HepG2 (cell line): ENCODE results near the gene TDRD1. TPM values are rescaled to one million over a fixed set of nuclear protein-coding genes. Genes with fewer than 3 reads are reported as not detected.

Experiments
- ATAC-seq: fragments of 200-7000 bp; cut with Tn5 transposase; 3 replicates; pipeline ENCODE4 v1.9.1; 2020; ENCODE audit warnings: mild to moderate bottlenecking, moderate library complexity
- BruUV-seq: library from RNA; stranded (reverse); fragments of 400-500 nt; replicated peaks from 2 replicates; lab custom pipeline; 2021; lab: Mats Ljungman, UMichigan
- CTCF ChIA-PET: fragments of 300-600 bp; formaldehyde crosslinking; extraction: SDS; loops from one replicate; lab custom pipeline; 2021; ENCODE audit warnings: low total read pairs, inconsistent platforms, low intra/inter-chr PET ratio; lab: Yijun Ruan, JAX
- POLR2A ChIA-PET: fragments of 350-600 bp; sonication (Branson Sonifier 250); formaldehyde crosslinking; loops from one replicate; lab custom pipeline; 2020; ENCODE audit warnings: antibody characterized with exemption, inconsistent platforms; lab: Yijun Ruan, JAX
- DNase-seq: peaks from one replicate; pipeline ENCODE4 v3.0.0-alpha.2; 2015; ENCODE audit warnings: low spot score
- FAIRE-seq: peaks from 3 replicates; lab custom pipeline; 2011; peaks lifted over from hg19 to GRCh38; lab: Jason Lieb, UNC
- H2AFZ ChIP-seq: one replicate; pipeline ENCODE4 v1.6.1; 2011; ENCODE audit warnings: low read length, inconsistent platforms
- H3K27ac ChIP-seq: fragments of 300-600 bp; 3 replicates; pipeline ENCODE4 v1.8.0; 2011; ENCODE audit warnings: mixed run types, mild to moderate bottlenecking, mixed read lengths, low read length, inconsistent platforms; ENCODE audit not compliant: insufficient read depth; ENCODE audit errors: extremely low read length
- H3K27me3 ChIP-seq, 2 experiments: fragments of 200-600 bp in 1 of 2; 2 replicates in 1 of 2; 3 replicates in 1 of 2; pipeline versions ENCODE4 v1.6.0 to v1.8.0; 2011; ENCODE audit warnings: low read length in 2 of 2, mild to moderate bottlenecking in 2 of 2, moderate library complexity in 2 of 2, inconsistent platforms in 1 of 2; ENCODE audit not compliant: insufficient read depth in 2 of 2, control insufficient read depth in 1 of 2
- H3K36me3 ChIP-seq, 2 experiments: fragments of 200-600 bp in 1 of 2; replicated peaks in 1 of 2; 2 replicates in 1 of 2; 3 replicates in 1 of 2; pipeline versions ENCODE4 v1.5.1 to v1.8.0; 2011; ENCODE audit warnings: low read length in 2 of 2, inconsistent platforms in 1 of 2; ENCODE audit not compliant: insufficient read depth in 2 of 2, control insufficient read depth in 1 of 2
- H3K4me1 ChIP-seq: 2 replicates; pipeline ENCODE4 v1.5.1; 2012; ENCODE audit warnings: low read length, inconsistent platforms; ENCODE audit not compliant: insufficient read depth
- H3K4me2 ChIP-seq: 2 replicates; pipeline ENCODE4 v1.6.0; 2011; ENCODE audit warnings: low read depth, low read length, inconsistent platforms
- H3K4me3 ChIP-seq, 3 experiments: fragments of 200-600 bp in 1 of 3; sonication (generic), shearing (Covaris generic) in 1 of 3; replicated peaks in 1 of 3; 2 replicates each; pipeline ENCODE4 v1.5.1; 2011 to 2016; ENCODE audit warnings: low read length in 3 of 3, inconsistent platforms in 2 of 3, low read depth in 2 of 3, mild to moderate bottlenecking in 2 of 3, control low read depth in 1 of 3, mixed read lengths in 1 of 3; ENCODE audit not compliant: insufficient read depth in 1 of 3
- H3K79me2 ChIP-seq: one replicate; pipeline ENCODE4 v1.6.1; 2011; ENCODE audit warnings: low read length, inconsistent platforms; ENCODE audit not compliant: insufficient read depth
- H3K9ac ChIP-seq: 2 replicates; pipeline ENCODE4 v1.6.0; 2011; ENCODE audit warnings: mild to moderate bottlenecking, low read depth, low read length, inconsistent platforms; ENCODE audit not compliant: insufficient read depth
- H3K9me3 ChIP-seq: 2 replicates; pipeline ENCODE4 v1.5.1; 2012; ENCODE audit warnings: mild to moderate bottlenecking, low read length
- H4K20me1 ChIP-seq: 2 replicates; pipeline ENCODE4 v1.6.0; 2011; ENCODE audit warnings: inconsistent platforms, mild to moderate bottlenecking, low read length, moderate library complexity; ENCODE audit not compliant: insufficient read depth
- ASH2L ChIP-seq: fragments of 300-600, 200-600 bp; sonication (generic); IDR thresholded peaks from 2 replicates; pipeline ENCODE4 v1.7.0; 2017; ENCODE audit warnings: low read depth, mild to moderate bottlenecking, moderate library complexity, mixed read lengths, low read length; ENCODE audit not compliant: insufficient read length
- ELF4 ChIP-seq: sonication (generic); formaldehyde crosslinking; IDR thresholded peaks from 2 replicates; pipeline ENCODE4 v1.5.0; 2020; ENCODE audit warnings: missing genetic modification reagents, mild to moderate bottlenecking, moderate library complexity, borderline replicate concordance
- HIC2 ChIP-seq: sonication (generic); formaldehyde crosslinking; IDR thresholded peaks from 2 replicates; pipeline ENCODE4 v1.9.0; 2022; ENCODE audit warnings: low read depth, missing genetic modification reagents
- HOXA3 ChIP-seq: sonication (generic); formaldehyde crosslinking; IDR thresholded peaks from 2 replicates; pipeline ENCODE4 v1.5.0; 2020; ENCODE audit warnings: missing genetic modification reagents
- KDM4B ChIP-seq: sonication (generic); formaldehyde crosslinking; IDR thresholded peaks from 2 replicates; pipeline ENCODE4 v1.4.0; 2020; ENCODE audit warnings: missing genetic modification reagents
- KLF9 ChIP-seq: IDR thresholded peaks from 2 replicates; pipeline ENCODE4 v1.6.1; 2016; ENCODE audit warnings: low read depth
- SNAPC2 ChIP-seq: sonication (generic); formaldehyde crosslinking; IDR thresholded peaks from 2 replicates; pipeline ENCODE4 v1.8.1; 2022; ENCODE audit warnings: mild to moderate bottlenecking, missing genetic modification reagents
- STAG1 ChIP-seq: sonication (generic); formaldehyde crosslinking; IDR thresholded peaks from 2 replicates; pipeline ENCODE4 v1.4.0; 2020; ENCODE audit warnings: missing genetic modification reagents
- ZNF232 ChIP-seq: sonication (generic); formaldehyde crosslinking; IDR thresholded peaks from 2 replicates; pipeline ENCODE4 v1.4.0; 2020; ENCODE audit warnings: missing genetic modification reagents, borderline replicate concordance
- WGBS: methylation state at CpG from one replicate; pipeline ENCODE4 v1.1.6; 2017; ENCODE audit warnings: low lambda C conversion rate; 5-methylcytosine and 5-hydroxymethylcytosine counted together
- in situ Hi-C: cut with HindIII; loops from 2 replicates; pipeline ENCODE4 v1.10.0; 2017; ENCODE audit warnings: low pct_unique_long_range_greater_than_20kb; ENCODE audit not compliant: extremely low pct_ligation_motif_present
- intact Hi-C: fragments of 100-400 bp; cut with micrococcal nuclease; formaldehyde crosslinking; loops from one replicate; pipeline ENCODE4 v1.10.0; 2022; ENCODE audit not compliant: unreplicated experiment
- polyA plus RNA-seq, 8 experiments: library from polyadenylated mRNA; depleted of rRNA in 3 of 8; stranded (reverse) in 7 of 8; unstranded in 1 of 8; fragments of >200 nt; fragmentation: Illumina TruSeq in 4 of 8; extraction: Trizol in 4 of 8; gene quantifications; 2 replicates each; pipeline versions ENCODE4 v1.2.1 to v1.2.3, GENCODE V29; 2011 to 2016; ENCODE audit warnings: low read depth in 4 of 8, missing spikeins in 1 of 8, mixed read lengths in 1 of 8; ENCODE audit not compliant: insufficient read depth in 1 of 8
- total RNA-seq, 5 experiments: library from RNA; depleted of rRNA; stranded (reverse); fragments of >200 nt; fragmentation: Illumina TruSeq; extraction: Trizol; gene quantifications; 2 replicates each; pipeline ENCODE4 v1.2.3, GENCODE V29; 2016; ENCODE audit warnings: low read depth in 1 of 5

TDRD1 gene
- total and polyA plus RNA-seq, 2 of the 13 experiments (the other 11 are each of a cell fraction or from before 2014, with no cell fraction given), result not detected

GRCh38 chr10:114172216-114172615 is 6.9 kb upstream of the TDRD1 start (continued):
- peak; percentile 9 for TF ChIP-seq ASH2L
- TF ChIP-seq, all 625 proteins: peak for 5

- Histone ChIP-seq H3K9ac (peak overlapping the region; percentile 92), H4K20me1 (no peaks in the 10 kb centered on the region), H3K4me2 (peak overlapping the region; percentile 69), H3K4me3 (peak overlapping the region; percentile 80 to 94 (median 90)), H3K9me3 (peaks cover 9% of the 10 kb centered on the region), H3K4me1 (peaks cover 27% of the 10 kb centered on the region), H3K36me3 (no peaks in the 10 kb centered on the region), H3K79me2 (peaks cover 51% of the 10 kb centered on the region), H3K27ac (peak overlapping the region; percentile 71), H3K27me3 (no peaks in the 10 kb centered on the region; a peak in 1 of 5 replicates), H2AFZ (no peak overlapping the region)
- intact Hi-C loops, result loop anchor here (5.0 kb wide), 1 partner anchor 316 kb away; no protein-coding TSS in a partner anchor
- WGBS, result 4% methylated on average over 9 of the region's 9 CpGs
- no peak for TF ChIP-seq HOXA3 (CRISPR knock-in tag)
- TF ChIP-seq ZNF232 (CRISPR knock-in tag), result no peak
- no peak for TF ChIP-seq ELF4
- no peak for TF ChIP-seq KDM4B (CRISPR knock-in tag)
- FAIRE-seq (no peak), ATAC-seq (no peak), DNase-seq (no peak)
- ChIA-PET CTCF (no interaction called here), POLR2A (no interaction called here)
- no TSS peak for BruUV-seq
- in situ Hi-C loops, result no loop called here
Observed at GRCh38 chr10:114172776-114173602, 6.2 kb upstream of the TDRD1 start.

GRCh38 chr10:114173603-114173920 is 5.6 kb upstream of the TDRD1 start:
- H3K4me2 ChIP-seq, result peak overlapping the region; percentile 69
- peaks cover 4% of the 10 kb centered on the region for H3K9me3 ChIP-seq
- no peaks in the 10 kb centered on the region for H3K36me3 ChIP-seq
- no peak for FAIRE-seq
- H3K27ac ChIP-seq, result peak overlapping the region; percentile 71
- no peak overlapping the region for H2AFZ ChIP-seq
- WGBS, result 0% methylated on average over 7 of the region's 23 CpGs
- H3K4me3 ChIP-seq, result peak overlapping the region; percentile 80 to 94 (median 90)
- peak; percentile 2; the same call in 1 of the 3 replicates for ATAC-seq
- POLR2A ChIA-PET, result interaction anchor here (1.0 kb wide), 1 partner anchor 765 kb away, joined by 4 read pairs; the partner anchor contains the start of gene TRUB1
- H4K20me1 ChIP-seq, result no peaks in the 10 kb centered on the region
- H3K79me2 ChIP-seq, result peaks cover 47% of the 10 kb centered on the region
- in situ Hi-C loops, result no loop called here
- CTCF ChIA-PET, result no interaction called here
- intact Hi-C loops, result loop anchor here (5.0 kb wide), 1 partner anchor 316 kb away; no protein-coding TSS in a partner anchor
- BruUV-seq, result TSS peak; percentile 63
- peak overlapping the region; percentile 92 for H3K9ac ChIP-seq
- no peak for DNase-seq
- no peaks in the 10 kb centered on the region; a peak in 1 of 5 replicates for H3K27me3 ChIP-seq
- peaks cover 27% of the 10 kb centered on the region for H3K4me1 ChIP-seq
- TF ChIP-seq STAG1 (CRISPR knock-in tag), result no peak
- TF ChIP-seq HIC2, result 0 out of 2 replicates have a peak, but pooled peaks have one; percentile 35
- TF ChIP-seq SNAPC2, result no peak
- TF ChIP-seq KLF9 (CRISPR knock-in tag), result no peak
